ENCODE results near the gene FAM241A. TPM values are rescaled to one million over a fixed set of nuclear protein-coding genes. Genes with fewer than 3 reads are reported as not detected.
"Not testable (repeated sequence)": the region's sequence is repeated elsewhere in the genome, so short reads cannot be mapped to it uniquely, and the experiment has no call there.

Gene FAM241A
- total and polyA plus RNA-seq, 3 donors from 2014 or later, result 4.7 to 6.2 (median 5.7) TPM

DNA sequence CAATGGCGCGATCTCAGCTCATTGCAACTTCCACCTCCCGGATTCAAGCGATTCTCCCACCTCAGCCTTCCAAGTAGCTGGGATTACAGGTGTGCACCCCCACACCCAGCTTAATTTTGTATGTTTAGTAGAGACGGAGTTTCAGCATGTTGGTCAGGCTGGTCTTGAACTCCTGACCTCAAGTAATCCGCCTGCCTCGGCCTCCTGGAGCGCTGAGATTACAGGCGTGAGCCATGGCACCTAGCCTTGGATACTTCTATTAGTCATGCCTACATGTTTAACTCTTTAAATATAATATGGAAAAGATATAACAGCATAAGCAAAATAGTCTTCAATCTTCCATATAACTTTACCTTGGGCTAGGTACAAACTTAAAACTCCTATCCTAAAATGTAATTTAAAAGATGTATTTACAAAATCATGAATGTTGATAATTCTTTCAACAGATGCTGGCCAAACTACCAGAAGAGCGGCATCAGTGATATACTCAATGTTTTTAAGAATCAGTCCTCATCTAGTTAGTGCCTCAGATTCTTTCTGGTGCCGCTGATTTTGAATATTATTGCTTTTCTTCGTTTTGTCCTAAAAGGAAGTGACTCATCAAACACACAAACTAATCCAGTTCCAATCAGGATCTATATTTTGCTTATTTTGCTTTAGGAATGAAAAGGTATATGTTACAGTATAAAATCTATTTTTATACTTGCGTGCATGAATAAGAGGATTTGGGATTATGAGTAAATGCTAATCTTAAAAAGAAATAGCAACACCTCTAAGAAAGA is 23.7 kb downstream of the FAM241A start:
- intact Hi-C loops (cut with DNase I; ENCODE audit: low total_unique reads), result no loop called here
- Histone ChIP-seq H3K36me3 (ENCODE audit: low read depth, missing control alignments) (no peaks in the 10 kb centered on the region), H3K9me3 (no peaks in the 10 kb centered on the region), H3K27me3 (no peaks in the 10 kb centered on the region), H3K4me3 (no peak overlapping the region), H3K4me1 (no peaks in the 10 kb centered on the region), H3K27ac (no peak overlapping the region)
- TF ChIP-seq, protein P1, sequence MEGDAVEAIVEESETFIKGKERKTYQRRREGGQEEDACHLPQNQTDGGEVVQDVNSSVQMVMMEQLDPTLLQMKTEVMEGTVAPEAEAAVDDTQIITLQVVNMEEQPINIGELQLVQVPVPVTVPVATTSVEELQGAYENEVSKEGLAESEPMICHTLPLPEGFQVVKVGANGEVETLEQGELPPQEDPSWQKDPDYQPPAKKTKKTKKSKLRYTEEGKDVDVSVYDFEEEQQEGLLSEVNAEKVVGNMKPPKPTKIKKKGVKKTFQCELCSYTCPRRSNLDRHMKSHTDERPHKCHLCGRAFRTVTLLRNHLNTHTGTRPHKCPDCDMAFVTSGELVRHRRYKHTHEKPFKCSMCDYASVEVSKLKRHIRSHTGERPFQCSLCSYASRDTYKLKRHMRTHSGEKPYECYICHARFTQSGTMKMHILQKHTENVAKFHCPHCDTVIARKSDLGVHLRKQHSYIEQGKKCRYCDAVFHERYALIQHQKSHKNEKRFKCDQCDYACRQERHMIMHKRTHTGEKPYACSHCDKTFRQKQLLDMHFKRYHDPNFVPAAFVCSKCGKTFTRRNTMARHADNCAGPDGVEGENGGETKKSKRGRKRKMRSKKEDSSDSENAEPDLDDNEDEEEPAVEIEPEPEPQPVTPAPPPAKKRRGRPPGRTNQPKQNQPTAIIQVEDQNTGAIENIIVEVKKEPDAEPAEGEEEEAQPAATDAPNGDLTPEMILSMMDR (IDR thresholded peaks at IDR 0.05), result no peak
- 85 to 88% methylated on average over 13 of the region's 13 CpGs for WGBS, 2 donors
- no peak for DNase-seq

DNA sequence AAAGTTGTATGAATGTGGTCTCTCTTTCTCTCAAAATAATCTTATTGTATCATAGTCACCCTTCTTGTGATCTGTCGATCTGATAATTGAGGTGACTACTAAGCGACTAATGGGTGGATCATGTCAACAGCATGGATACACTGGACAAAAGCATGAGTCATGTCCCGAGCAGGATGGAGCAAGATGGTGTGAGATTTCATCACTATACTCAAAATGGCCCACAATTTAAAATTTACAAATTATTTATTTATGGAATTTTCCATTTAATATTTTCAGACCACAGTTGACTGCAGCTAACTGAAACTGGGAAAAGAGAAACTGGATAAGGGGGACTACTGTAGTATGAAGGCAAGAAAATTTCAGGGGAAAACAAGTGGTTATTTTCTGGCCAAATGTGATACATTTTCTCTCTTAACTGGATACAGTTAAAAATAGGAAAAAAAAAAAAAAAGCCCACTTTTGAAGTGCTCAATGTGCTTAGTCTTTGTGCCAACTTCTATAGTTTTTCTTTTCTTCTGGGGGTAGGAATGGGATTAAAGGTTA is 25.3 kb downstream of the FAM241A start:
- Histone ChIP-seq H3K4me1 (no peaks in the 10 kb centered on the region), H3K4me3 (no peak overlapping the region), H3K36me3 (ENCODE audit: low read depth, missing control alignments) (no peaks in the 10 kb centered on the region), H3K27me3 (no peaks in the 10 kb centered on the region), H3K27ac (no peak overlapping the region), H3K9me3 (no peaks in the 10 kb centered on the region)
- intact Hi-C loops (cut with DNase I; ENCODE audit: low total_unique reads), result no loop called here
- no peak for TF ChIP-seq POLR2A (IDR thresholded peaks at IDR 0.05)
- TF ChIP-seq, protein P1 (IDR thresholded peaks at IDR 0.05), result no peak
- no peak for DNase-seq
- 80 to 87% methylated on average over 3 of the region's 3 CpGs for WGBS, 2 donors

DNA sequence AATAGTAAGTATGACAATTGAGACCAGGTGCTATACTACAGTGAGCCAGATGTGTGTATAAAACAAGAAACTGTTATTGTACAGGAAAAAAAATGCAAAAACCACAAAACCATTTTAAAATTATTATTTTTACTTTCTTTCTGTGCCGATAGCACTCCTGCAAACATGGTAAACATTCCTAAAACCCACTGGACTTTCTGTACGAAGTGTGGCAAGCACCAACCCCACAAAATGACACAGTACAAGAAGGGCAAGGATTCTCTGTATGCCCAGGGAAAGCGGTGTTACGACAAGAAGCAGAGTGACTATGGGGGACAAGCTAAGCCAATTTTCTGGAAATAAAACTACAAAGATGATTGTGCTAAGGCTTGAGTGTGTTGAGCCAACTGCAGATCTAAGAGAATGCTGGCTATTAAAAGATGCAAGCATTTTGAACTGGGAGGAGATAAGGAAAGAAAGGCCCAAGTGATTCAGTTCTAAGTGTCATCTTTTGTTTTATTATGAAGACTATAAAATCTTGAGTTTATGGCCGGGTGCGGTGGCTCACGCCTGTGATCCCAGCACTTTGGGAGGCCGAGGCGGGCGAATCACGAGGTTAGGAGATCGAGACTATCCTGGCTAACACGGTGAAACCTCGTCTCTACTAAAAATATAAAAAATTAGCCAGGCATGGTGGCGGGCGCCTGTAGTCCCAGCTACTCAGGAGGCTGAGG is 26.0 kb downstream of the FAM241A start:
- H3K36me3 ChIP-seq (ENCODE audit: low read depth, missing control alignments); DNase-seq; H3K9me3 ChIP-seq; H3K27ac ChIP-seq; H3K4me3 ChIP-seq; intact Hi-C loops (cut with DNase I; ENCODE audit: low total_unique reads); H3K27me3 ChIP-seq; H3K4me1 ChIP-seq: not testable (repeated sequence)
- 90 to 94% methylated on average over 16 of the region's 16 CpGs for WGBS, 2 donors

DNA sequence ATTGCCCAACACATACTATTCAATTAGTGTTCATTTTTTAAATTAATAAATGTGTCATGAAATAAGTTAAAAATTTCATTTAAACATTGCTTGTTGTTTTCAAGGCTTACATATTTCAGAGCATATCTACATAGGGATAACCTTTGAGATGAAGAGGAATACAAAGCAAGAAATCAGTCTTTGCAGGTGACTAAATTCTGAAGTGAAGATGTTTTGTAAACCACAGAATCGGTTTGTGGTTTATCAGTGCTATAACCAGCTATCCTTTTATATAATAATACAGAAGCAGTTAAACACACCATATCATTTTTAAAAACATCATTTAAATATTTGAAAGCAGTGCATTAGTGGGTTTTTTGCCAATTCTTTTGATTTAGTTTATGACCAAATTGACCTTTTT is 26.9 kb downstream of the FAM241A start:
- intact Hi-C loops (cut with DNase I; ENCODE audit: low total_unique reads), result no loop called here
- DNase-seq, result no peak

More for the DNA sequence above, 26.9 kb downstream of the FAM241A start:
- TF ChIP-seq, protein P1 (IDR thresholded peaks at IDR 0.05), result no peak
- TF ChIP-seq POLR2A (IDR thresholded peaks at IDR 0.05), result no peak
- H3K4me1 ChIP-seq, result no peaks in the 10 kb centered on the region
- H3K27ac ChIP-seq, result no peak overlapping the region
- H3K27me3 ChIP-seq, result no peaks in the 10 kb centered on the region
- no peak overlapping the region for H3K4me3 ChIP-seq
- no peaks in the 10 kb centered on the region for H3K9me3 ChIP-seq
- H3K36me3 ChIP-seq (ENCODE audit: low read depth, missing control alignments), result no peaks in the 10 kb centered on the region
- WGBS, 2 donors, result 79 to 88% methylated on average over 1 of the region's 1 CpG

Data from testis (tissue), 3 donors.